Omental fat pad (tissue), 4 donors: Measurements from ENCODE around the gene CUL2. TPM values are rescaled to one million over a fixed set of nuclear protein-coding genes. Genes with fewer than 3 reads are reported as not detected.

Experiments
- ATAC-seq: fragments of 150-250 bp; one replicate; pipeline ENCODE4 v1.9.1; 2016; ENCODE audit warnings: mild to moderate bottlenecking, moderate library complexity; ENCODE audit not compliant: low FRiP score
- DNase-seq: peaks from one replicate; pipeline ENCODE4 v3.0.0-alpha.2; 2019; ENCODE audit warnings: low spot score
- total RNA-seq, 4 donors: library from RNA; depleted of rRNA; stranded (reverse); fragments of >200 nt; gene quantifications; one replicate each; pipeline ENCODE4 v1.1.0, GENCODE V29; 2016
- TF ChIP-seq, protein P1 (sequence below), 3 donors: fragments of 450-650 bp; IDR thresholded peaks; one replicate each; pipeline ENCODE4 v1.5.1; 2016 to 2017; ENCODE audit warnings: antibody characterized with exemption in 3 of 3, mild to moderate bottlenecking in 3 of 3, moderate library complexity in 2 of 3

Gene CUL2
- total RNA-seq, 4 donors from 2014 or later: 16.5 to 20.2 (median 17.7) TPM

DNA sequence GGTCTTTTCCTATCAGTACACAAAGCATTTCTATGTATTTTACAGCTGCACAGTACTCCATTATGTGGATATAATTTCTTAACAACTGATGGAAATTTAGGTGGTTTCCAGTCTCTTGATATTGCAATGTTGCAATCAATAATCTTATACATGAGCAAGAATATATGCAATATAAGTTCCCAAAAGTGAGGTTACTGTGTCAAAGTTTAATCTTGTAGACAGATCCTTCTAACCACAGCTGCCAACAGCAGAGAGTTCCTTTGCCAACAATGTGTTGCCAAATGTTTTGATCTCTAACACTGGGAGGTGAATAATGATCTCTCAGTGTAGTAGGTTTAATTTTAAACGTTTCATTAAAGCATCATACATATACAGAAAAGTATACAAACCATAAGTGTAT lies 54.5 kb downstream of the CUL2 start:
- TF ChIP-seq, protein P1, sequence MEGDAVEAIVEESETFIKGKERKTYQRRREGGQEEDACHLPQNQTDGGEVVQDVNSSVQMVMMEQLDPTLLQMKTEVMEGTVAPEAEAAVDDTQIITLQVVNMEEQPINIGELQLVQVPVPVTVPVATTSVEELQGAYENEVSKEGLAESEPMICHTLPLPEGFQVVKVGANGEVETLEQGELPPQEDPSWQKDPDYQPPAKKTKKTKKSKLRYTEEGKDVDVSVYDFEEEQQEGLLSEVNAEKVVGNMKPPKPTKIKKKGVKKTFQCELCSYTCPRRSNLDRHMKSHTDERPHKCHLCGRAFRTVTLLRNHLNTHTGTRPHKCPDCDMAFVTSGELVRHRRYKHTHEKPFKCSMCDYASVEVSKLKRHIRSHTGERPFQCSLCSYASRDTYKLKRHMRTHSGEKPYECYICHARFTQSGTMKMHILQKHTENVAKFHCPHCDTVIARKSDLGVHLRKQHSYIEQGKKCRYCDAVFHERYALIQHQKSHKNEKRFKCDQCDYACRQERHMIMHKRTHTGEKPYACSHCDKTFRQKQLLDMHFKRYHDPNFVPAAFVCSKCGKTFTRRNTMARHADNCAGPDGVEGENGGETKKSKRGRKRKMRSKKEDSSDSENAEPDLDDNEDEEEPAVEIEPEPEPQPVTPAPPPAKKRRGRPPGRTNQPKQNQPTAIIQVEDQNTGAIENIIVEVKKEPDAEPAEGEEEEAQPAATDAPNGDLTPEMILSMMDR (IDR thresholded peaks at IDR 0.05): no peak
- no peak for ATAC-seq
- no peak for DNase-seq

DNA sequence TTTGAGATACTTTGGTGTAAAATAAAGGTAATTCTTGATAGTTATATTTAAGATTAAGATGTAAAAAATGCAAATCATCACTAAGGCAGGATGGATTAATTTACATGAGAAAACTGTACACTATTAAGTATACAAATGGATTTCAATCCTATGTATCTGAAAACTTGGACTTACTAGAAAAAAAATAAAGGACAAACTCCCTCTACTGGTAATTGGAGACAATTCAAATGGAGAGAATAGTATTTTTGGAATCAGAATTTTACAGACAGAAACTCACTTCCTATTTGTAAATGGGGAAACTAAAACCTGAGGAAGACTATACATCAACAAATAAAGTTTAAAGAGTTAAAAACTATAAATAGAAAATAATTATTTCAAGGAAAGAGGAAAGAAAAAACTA lies 62.6 kb downstream of the CUL2 start:
- ATAC-seq (no peak), DNase-seq (no peak)
- TF ChIP-seq, protein P1 (IDR thresholded peaks at IDR 0.05): no peak

DNA sequence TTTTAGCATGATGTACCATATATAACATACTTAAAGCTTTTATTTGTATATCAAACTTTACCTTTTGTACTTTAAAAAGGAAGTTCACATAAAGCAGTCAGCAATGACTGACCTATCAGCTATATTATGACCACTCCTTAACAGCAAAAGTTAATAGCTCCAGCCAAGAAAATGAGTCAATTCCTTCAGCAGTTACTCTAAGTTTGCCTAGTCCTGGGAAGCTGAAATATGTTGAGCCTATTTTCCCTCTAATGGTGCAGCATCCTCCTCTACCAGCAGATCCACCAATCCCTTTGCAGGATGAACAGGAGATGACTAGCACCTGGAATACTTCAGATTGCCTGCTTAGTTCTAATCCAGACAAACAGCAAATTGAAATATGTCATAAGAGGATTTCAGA lies 64.2 kb downstream of the CUL2 start:
- TF ChIP-seq, protein P1 (IDR thresholded peaks at IDR 0.05): no peak
- DNase-seq: no peak
- no peak for ATAC-seq

DNA sequence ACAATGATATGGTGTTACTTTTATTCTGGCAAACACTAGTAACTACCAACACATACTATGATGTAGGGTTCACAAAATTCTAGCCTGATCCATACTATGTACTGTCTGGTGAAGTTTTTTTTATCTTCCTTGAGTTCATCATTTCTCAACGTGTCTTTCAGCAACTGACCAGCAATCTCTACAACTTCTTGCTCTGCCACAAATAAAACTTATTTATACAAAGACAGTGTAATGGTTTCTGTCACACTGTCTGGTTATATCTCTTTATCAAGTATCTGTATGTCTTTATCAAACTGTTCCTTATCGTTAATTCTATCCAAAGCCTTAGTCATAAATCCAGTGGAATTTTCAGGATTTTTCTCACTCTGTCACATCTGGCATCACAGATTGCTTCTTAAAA lies 69.7 kb downstream of the CUL2 start:
- ATAC-seq: no peak
- no peak for DNase-seq
- TF ChIP-seq, protein P1 (IDR thresholded peaks at IDR 0.05): no peak

DNA sequence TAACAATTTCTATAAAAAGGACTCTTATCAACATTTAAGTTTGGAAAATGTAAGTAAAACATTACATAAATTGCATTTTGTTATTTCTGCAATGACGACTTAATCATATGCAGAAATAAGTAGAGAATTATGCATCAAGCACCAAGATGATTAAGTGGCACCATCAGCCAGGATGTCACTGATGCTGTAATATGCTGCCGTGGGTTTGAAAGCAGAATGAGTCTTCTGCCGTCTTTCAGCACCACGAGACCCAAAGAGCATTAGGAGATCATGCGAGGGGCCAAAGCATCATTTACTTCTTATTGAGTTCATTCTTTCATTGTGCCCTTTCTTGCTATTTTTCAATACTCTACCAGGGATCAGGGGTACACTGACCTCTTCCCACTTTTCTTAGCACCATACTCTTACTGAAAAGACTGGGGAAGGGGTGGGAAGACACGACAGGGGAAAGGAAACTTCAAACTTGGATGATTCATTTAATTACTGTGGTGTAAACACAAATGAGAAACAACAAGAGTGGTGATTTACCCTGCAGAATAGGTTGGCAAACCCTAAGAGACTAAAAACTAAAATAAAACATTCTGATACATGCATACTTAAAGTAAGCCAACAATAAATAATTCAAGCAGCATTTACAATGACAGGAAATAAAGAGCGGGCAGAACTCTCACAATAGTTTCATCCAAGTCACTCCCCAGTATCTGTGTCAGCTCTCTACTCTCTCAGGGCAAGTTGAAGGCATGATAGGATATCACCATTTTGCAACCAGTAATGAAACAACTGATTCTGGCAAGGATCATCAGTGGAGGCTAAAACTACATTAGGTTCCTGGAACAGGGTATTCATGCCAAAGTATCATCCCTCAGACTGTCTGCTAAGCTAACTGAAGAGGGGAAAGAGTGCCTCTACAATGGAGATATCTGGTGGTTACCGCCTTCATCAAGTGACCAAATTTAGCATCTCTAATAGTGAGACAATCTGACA lies 70.8 kb downstream of the CUL2 start:
- DNase-seq: no peak
- peak; percentile 41 for ATAC-seq
- TF ChIP-seq, protein P1 (IDR thresholded peaks at IDR 0.05): no peak

DNA sequence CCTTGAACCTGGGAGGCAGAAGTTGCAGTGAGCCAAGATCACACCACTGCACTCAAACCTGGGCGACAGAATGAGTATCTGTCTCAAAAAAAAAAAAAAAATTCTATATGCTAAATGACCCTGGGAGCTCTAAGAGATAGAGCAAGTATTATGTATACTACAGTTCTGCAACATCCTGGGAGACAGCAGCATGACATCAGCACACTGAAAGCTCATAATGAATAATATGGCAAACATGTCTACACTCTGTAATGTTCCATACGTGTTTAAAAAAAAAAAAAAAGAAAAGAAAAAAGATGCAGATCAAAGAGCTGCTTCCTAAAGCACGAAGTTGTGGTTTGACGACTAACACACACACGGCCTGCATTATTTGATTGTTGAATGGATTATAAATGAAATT lies 72.5 kb downstream of the CUL2 start:
- TF ChIP-seq, protein P1 (IDR thresholded peaks at IDR 0.05): no peak
- DNase-seq (no peak), ATAC-seq (no peak)
